DMS114 treated with DMSO at 0.1 percent for 48 hours (cell line): ENCODE data around the gene CSF1.

Experiments
- DNase-seq: peaks from one replicate; lab custom pipeline; 2025; ENCODE audit not compliant: unreplicated experiment; lab: John Stamatoyannopoulos, UW

CSF1 gene

GRCh38 chr1:109882288-109883245 lies 28.1 kb upstream of the CSF1 start:
- no peak for DNase-seq

GRCh38 chr1:109883248-109883955 lies 27.2 kb upstream of the CSF1 start:
- DNase-seq, result no peak

DNA sequence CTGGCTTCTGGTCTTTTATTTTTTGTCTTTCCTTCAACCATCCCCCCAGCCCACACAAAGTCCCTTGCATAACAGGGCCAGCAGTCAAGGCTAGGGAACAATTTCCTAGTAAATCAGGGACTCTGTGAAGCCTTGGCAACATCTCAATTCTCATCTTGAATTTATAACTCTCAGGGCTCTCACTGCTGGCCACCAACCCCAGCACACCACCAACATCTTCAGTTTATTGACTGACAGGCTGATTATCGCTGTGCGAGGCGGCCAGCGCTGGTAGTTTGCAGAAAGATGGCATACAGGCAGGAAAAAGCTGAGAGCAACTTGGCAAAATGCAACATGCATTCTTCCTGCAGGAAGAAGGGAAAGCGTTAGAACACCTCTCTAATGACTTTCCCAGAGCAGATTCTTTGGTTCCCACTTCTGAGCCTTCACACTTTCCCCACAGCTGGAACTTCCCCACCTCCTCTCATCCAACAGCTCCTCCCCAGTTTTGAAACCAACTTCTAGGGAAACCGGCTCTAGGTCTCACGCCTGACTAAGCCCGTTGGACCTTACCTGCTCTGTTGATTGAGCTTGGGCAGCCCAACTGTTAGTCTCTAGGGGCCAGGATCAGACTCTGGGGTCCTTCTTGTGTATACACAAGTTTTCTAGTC lies 26.3 kb upstream of the CSF1 start:
- no peak for DNase-seq

- DNase-seq, result no peak
Measured at GRCh38 chr1:109885589-109885988, 25.1 kb upstream of the CSF1 start.

GRCh38 chr1:109886827-109887226 lies 23.8 kb upstream of the CSF1 start:
- DNase-seq, result no peak

- DNase-seq, result no peak
Measured at GRCh38 chr1:109887271-109887670, 23.4 kb upstream of the CSF1 start.

- DNase-seq, result no peak
Measured at GRCh38 chr1:109887884-109888283, 22.8 kb upstream of the CSF1 start.

- DNase-seq, result no peak
Measured at GRCh38 chr1:109889094-109889493, 21.6 kb upstream of the CSF1 start.

DNA sequence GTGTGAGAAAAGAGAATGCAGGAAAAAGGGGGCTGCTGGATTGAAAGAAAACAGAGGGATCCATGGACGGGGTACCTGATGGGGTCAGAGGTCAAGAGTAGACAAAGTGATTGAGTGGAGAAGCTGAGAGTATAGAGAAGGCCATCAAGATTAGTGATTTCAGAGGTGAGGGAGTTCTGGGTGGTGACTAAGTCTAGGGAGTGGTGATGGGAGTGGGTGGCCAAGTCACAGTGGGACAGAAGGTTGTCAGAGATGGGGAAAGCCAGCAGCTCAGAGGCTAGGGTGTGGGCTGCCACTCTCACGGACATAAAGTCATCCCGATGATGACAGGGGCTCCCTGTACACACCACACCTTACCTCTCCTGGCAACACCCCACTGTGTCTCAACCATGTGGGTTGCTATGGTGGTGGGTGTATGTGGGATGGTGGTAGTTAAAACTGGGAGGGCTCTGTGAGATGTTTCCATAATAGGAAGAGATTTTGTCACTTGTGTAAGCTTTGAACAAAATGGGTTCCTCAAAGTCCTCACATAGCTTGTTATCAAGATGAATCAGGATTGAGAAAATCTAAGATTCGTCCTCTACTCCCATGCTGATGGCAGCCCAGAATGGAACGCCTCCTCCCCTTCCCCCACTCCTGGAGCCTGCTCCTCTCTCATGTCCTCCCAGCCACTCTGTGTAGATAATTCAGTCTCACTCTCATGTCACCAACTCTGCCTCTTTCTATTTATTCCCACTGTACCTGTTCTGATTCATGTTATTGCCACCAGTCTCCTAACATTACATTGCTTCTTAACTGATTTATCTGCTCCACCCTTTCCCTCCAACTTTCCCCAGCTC lies 20.3 kb upstream of the CSF1 start:
- DNase-seq, result no peak

DNA sequence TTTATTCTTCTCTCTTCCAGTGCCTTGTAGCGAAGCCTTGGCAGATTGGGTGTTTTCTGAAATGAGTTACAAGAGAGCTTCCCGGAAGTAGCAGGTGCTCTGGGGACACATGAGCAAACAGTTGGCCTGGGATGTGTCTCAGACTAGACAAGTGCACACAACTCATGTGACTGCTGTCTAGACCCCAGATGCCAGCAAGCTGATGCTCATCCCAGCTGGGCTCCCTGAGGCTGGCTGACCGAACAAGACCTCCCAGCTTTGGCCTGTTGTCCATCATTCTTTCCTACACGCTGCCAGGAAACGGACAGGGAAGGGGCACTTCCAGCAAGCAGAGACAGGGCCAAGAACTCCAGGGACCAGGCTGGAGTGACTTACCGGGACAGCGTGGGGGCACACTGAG lies 18.7 kb upstream of the CSF1 start:
- DNase-seq, result no peak

- DNase-seq, result no peak
Measured at GRCh38 chr1:109892561-109893368, 17.9 kb upstream of the CSF1 start.

GRCh38 chr1:109893532-109894171 lies 17.0 kb upstream of the CSF1 start:
- no peak for DNase-seq

GRCh38 chr1:109894823-109895719 lies 15.6 kb upstream of the CSF1 start:
- no peak for DNase-seq

- DNase-seq, result no peak
Measured at GRCh38 chr1:109895720-109896504, 14.7 kb upstream of the CSF1 start.

DNA sequence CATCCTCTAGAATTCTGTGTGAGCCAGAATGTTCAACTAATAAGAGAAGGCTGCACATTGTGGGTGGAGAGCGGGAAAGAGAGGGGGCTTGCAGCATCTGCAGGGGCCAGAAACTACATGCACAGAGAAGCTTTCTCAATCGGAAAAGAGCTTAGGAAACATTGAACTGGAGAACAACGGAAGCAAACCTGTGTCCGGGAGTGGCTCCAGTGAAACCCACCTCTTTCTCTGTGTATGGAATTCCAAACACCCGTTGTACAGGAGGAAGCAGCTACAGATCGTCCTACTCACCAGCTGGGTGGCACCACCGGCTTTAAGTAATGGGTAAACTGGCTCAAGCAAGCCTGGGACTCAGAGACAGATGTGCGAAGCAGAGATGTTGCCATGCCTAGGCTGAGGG lies 14.0 kb upstream of the CSF1 start:
- no peak for DNase-seq

GRCh38 chr1:109897259-109897955 lies 13.2 kb upstream of the CSF1 start:
- DNase-seq, result no peak

- DNase-seq, result no peak
Measured at GRCh38 chr1:109898842-109899241, 11.8 kb upstream of the CSF1 start.
